ENCODE measurements around the gene PEPD. TPM values are rescaled to one million over a fixed set of nuclear protein-coding genes. Genes with fewer than 3 reads are reported as not detected.

The PEPD gene
- total RNA-seq, 1 experiment from 2014 or later, result 30.2 TPM

GRCh38 chr19:33547676-33548075, 26.1 kb upstream of the PEPD start:
- no peak for DNase-seq (ENCODE audit: extremely low read depth, low read depth)

- DNase-seq (ENCODE audit: extremely low read depth, low read depth), result no peak
Observed at GRCh38 chr19:33546656-33547055, 25.1 kb upstream of the PEPD start.

GRCh38 chr19:33545217-33545981, 23.8 kb upstream of the PEPD start:
- DNase-seq (ENCODE audit: extremely low read depth, low read depth), result no peak

GRCh38 chr19:33535226-33535625, 13.6 kb upstream of the PEPD start:
- no peak for DNase-seq (ENCODE audit: extremely low read depth, low read depth)

- no peak for DNase-seq (ENCODE audit: extremely low read depth, low read depth)
Observed at GRCh38 chr19:33532859-33533460, 11.4 kb upstream of the PEPD start.

GRCh38 chr19:33530842-33531241, 9.3 kb upstream of the PEPD start:
- DNase-seq (ENCODE audit: extremely low read depth, low read depth), result no peak

- DNase-seq (ENCODE audit: extremely low read depth, low read depth), result no peak
Observed at GRCh38 chr19:33530296-33530695, 8.7 kb upstream of the PEPD start.

GRCh38 chr19:33529094-33529676, 7.6 kb upstream of the PEPD start:
- no peak for DNase-seq (ENCODE audit: extremely low read depth, low read depth)

GRCh38 chr19:33528404-33528803, 6.8 kb upstream of the PEPD start:
- DNase-seq (ENCODE audit: extremely low read depth, low read depth), result no peak

- DNase-seq (ENCODE audit: extremely low read depth, low read depth), result no peak
Observed at GRCh38 chr19:33527125-33527524, 5.5 kb upstream of the PEPD start.

GRCh38 chr19:33524024-33524664, 2.6 kb upstream of the PEPD start:
- no peak for DNase-seq (ENCODE audit: extremely low read depth, low read depth)

GRCh38 chr19:33523167-33523566, 1.6 kb upstream of the PEPD start:
- no peak for DNase-seq (ENCODE audit: extremely low read depth, low read depth)

GRCh38 chr19:33522371-33522662, 726 bp upstream of the PEPD start:
- no peak for DNase-seq (ENCODE audit: extremely low read depth, low read depth)

GRCh38 chr19:33520844-33521479, 629 bp downstream of the PEPD start:
- DNase-seq (ENCODE audit: extremely low read depth, low read depth), result no peak

- DNase-seq (ENCODE audit: extremely low read depth, low read depth), result no peak
Observed at GRCh38 chr19:33520048-33520643, 1.4 kb downstream of the PEPD start.

- DNase-seq (ENCODE audit: extremely low read depth, low read depth), result no peak
Observed at GRCh38 chr19:33519416-33519815, 2.2 kb downstream of the PEPD start.

- DNase-seq (ENCODE audit: extremely low read depth, low read depth), result no peak
Observed at GRCh38 chr19:33518541-33518940, 3.0 kb downstream of the PEPD start.

- no peak for DNase-seq (ENCODE audit: extremely low read depth, low read depth)
Observed at GRCh38 chr19:33517922-33518321, 3.7 kb downstream of the PEPD start.

- no peak for DNase-seq (ENCODE audit: extremely low read depth, low read depth)
Observed at GRCh38 chr19:33515921-33516320, 5.7 kb downstream of the PEPD start.

GRCh38 chr19:33514885-33515551, 6.6 kb downstream of the PEPD start:
- no peak for DNase-seq (ENCODE audit: extremely low read depth, low read depth)
